Fibroblast of lung (primary cell): Measurements from ENCODE around the gene WIPF2. TPM values are rescaled to one million over a fixed set of nuclear protein-coding genes. Genes with fewer than 3 reads are reported as not detected.
"Not testable (repeated sequence)": the region's sequence is repeated elsewhere in the genome, so short reads cannot be mapped to it uniquely, and the experiment has no call there.

Source experiments
- DNase-seq, 2 donors: peaks; one replicate each; pipeline versions ENCODE4 v3.0.0 to v3.0.0-alpha.2; 2010; ENCODE audit warnings: low read depth in 2 of 2
- H2AFZ ChIP-seq: 2 replicates; pipeline ENCODE4 v1.5.1; 2012; ENCODE audit warnings: low read length, control low read depth, inconsistent platforms
- H3K27ac ChIP-seq: 2 replicates; pipeline ENCODE4 v1.5.1; 2011; ENCODE audit warnings: low read length, control low read depth; ENCODE audit not compliant: insufficient read depth
- H3K27me3 ChIP-seq: 2 replicates; pipeline ENCODE4 v1.5.1; 2011; ENCODE audit warnings: mild to moderate bottlenecking, low read length; ENCODE audit not compliant: control insufficient read depth, insufficient read depth
- H3K36me3 ChIP-seq: 2 replicates; pipeline ENCODE4 v1.5.1; 2011; ENCODE audit warnings: low read length; ENCODE audit not compliant: control insufficient read depth, insufficient read depth
- H3K4me1 ChIP-seq: 2 replicates; pipeline ENCODE4 v1.5.1; 2011; ENCODE audit warnings: low read length; ENCODE audit not compliant: control insufficient read depth, insufficient read depth; ENCODE audit errors: extremely low read depth
- H3K4me2 ChIP-seq: 2 replicates; pipeline ENCODE4 v1.5.1; 2011; ENCODE audit warnings: low read length, control low read depth; ENCODE audit not compliant: insufficient read depth; ENCODE audit errors: extremely low read depth
- H3K4me3 ChIP-seq, 4 experiments: fragments of 200-600 bp in 1 of 4; sonication (generic) in 1 of 4; replicated peaks in 1 of 4; 2 replicates each; pipeline ENCODE4 v1.5.1; 2011 to 2016; ENCODE audit warnings: low read length in 4 of 4, low read depth in 3 of 4, mild to moderate bottlenecking in 3 of 4, control low read depth in 2 of 4, inconsistent platforms in 1 of 4, mixed read lengths in 1 of 4; ENCODE audit not compliant: insufficient read depth in 1 of 4; ENCODE audit errors: control extremely low read depth in 1 of 4
- H3K79me2 ChIP-seq: 2 replicates; pipeline ENCODE4 v1.5.1; 2012; ENCODE audit warnings: mild to moderate bottlenecking, low read length, inconsistent platforms; ENCODE audit not compliant: control insufficient read depth, insufficient read depth
- H3K9ac ChIP-seq: 2 replicates; pipeline ENCODE4 v1.5.1; 2011; ENCODE audit warnings: mild to moderate bottlenecking, low read length, control low read depth; ENCODE audit not compliant: insufficient read depth
- H3K9me3 ChIP-seq: 2 replicates; pipeline ENCODE4 v1.5.1; 2012; ENCODE audit warnings: low read depth, low read length; ENCODE audit not compliant: control insufficient read depth, insufficient read depth
- H4K20me1 ChIP-seq: 2 replicates; pipeline ENCODE4 v1.5.1; 2011; ENCODE audit warnings: low read length; ENCODE audit not compliant: control insufficient read depth, insufficient read depth; ENCODE audit errors: extremely low read depth
- CTCF ChIP-seq, 2 donors: IDR thresholded peaks in 1 of 2; conservative IDR thresholded peaks in 1 of 2; 1 replicate in 1 of 2; 2 replicates in 1 of 2; pipeline ENCODE4 v1.5.1; 2011 to 2012; ENCODE audit warnings: low read length in 2 of 2, control low read depth in 1 of 2, inconsistent platforms in 1 of 2, low read depth in 1 of 2, mild to moderate bottlenecking in 1 of 2
- EZH2 ChIP-seq: IDR thresholded peaks from 2 replicates; pipeline ENCODE4 v1.5.1; 2012; ENCODE audit warnings: low read length, control low read depth, mild to moderate bottlenecking; ENCODE audit errors: missing control alignments
- polyA plus RNA-seq, 2 donors: library from polyadenylated mRNA; depleted of rRNA in 1 of 2; stranded (reverse) in 1 of 2; unstranded in 1 of 2; fragments of >200 nt; gene quantifications; 2 replicates each; pipeline ENCODE4 v1.2.1, GENCODE V29; 2011 to 2012; ENCODE audit warnings: missing spikeins in 1 of 2
- total RNA-seq: library from RNA; depleted of rRNA; stranded (reverse); fragments of >200 nt; gene quantifications from 2 replicates; pipeline ENCODE4 v1.2.1, GENCODE V29; 2014

The WIPF2 gene
- total and polyA plus RNA-seq, 2 donors (not counting 1 experiment from before 2014, with no cell fraction given): 7.6 to 9.1 TPM

GRCh38 chr17:40197550-40197949 lies 21.6 kb upstream of the WIPF2 start:
- no peak for TF ChIP-seq CTCF (conservative IDR thresholded peaks at IDR 0.05 in 1 of 2, IDR thresholded peaks at IDR 0.05 in 1 of 2; ENCODE audit: low read depth in 1 of 2, low read length in 2 of 2)
- TF ChIP-seq EZH2: no peak
- H3K9ac ChIP-seq: no peak overlapping the region
- H3K4me2 ChIP-seq: no peak overlapping the region
- H2AFZ ChIP-seq: no peak overlapping the region
- H3K36me3 ChIP-seq: no peaks in the 10 kb centered on the region
- no peak for DNase-seq
- H4K20me1 ChIP-seq: no peaks in the 10 kb centered on the region
- H3K79me2 ChIP-seq: no peaks in the 10 kb centered on the region
- H3K4me1 ChIP-seq: no peaks in the 10 kb centered on the region
- no peak overlapping the region for H3K27ac ChIP-seq
- no peaks in the 10 kb centered on the region for H3K27me3 ChIP-seq
- no peak overlapping the region for H3K4me3 ChIP-seq
- H3K9me3 ChIP-seq: no peaks in the 10 kb centered on the region

GRCh38 chr17:40197965-40198456 lies 21.1 kb upstream of the WIPF2 start:
- not testable (repeated sequence) for H3K27me3 ChIP-seq, H3K27ac ChIP-seq, H3K9me3 ChIP-seq, DNase-seq, H3K4me2 ChIP-seq, H3K36me3 ChIP-seq, H3K4me1 ChIP-seq, H4K20me1 ChIP-seq, H3K9ac ChIP-seq, H3K4me3 ChIP-seq, H2AFZ ChIP-seq, H3K79me2 ChIP-seq

GRCh38 chr17:40198576-40198975 lies 20.5 kb upstream of the WIPF2 start:
- Histone ChIP-seq H3K27ac (no peak overlapping the region), H4K20me1 (no peaks in the 10 kb centered on the region), H3K27me3 (no peaks in the 10 kb centered on the region), H3K79me2 (no peaks in the 10 kb centered on the region), H3K9me3 (no peaks in the 10 kb centered on the region), H3K4me2 (no peak overlapping the region), H3K9ac (no peak overlapping the region), H3K4me3 (no peak overlapping the region), H3K4me1 (no peaks in the 10 kb centered on the region), H3K36me3 (no peaks in the 10 kb centered on the region), H2AFZ (no peak overlapping the region)
- no peak for DNase-seq
- no peak for TF ChIP-seq EZH2
- no peak for TF ChIP-seq CTCF (conservative IDR thresholded peaks at IDR 0.05 in 1 of 2, IDR thresholded peaks at IDR 0.05 in 1 of 2; ENCODE audit: low read depth in 1 of 2, low read length in 2 of 2)
